Measurements from ENCODE around the gene AUTS2. TPM values are rescaled to one million over a fixed set of nuclear protein-coding genes. Genes with fewer than 3 reads are reported as not detected.
"Not testable (repeated sequence)": the region's sequence is repeated elsewhere in the genome, so short reads cannot be mapped to it uniquely, and the experiment has no call there.

The AUTS2 gene
- total RNA-seq, 1 donor from 2014 or later: 9.9 TPM

GRCh38 chr7:70356787-70357328, 758.6 kb downstream of the AUTS2 start:
- Histone ChIP-seq H3K4me3 (ENCODE audit: low read depth, low read length) (no peak overlapping the region), H3K36me3 (ENCODE audit: control insufficient read depth, insufficient read depth, low read length) (no peaks in the 10 kb centered on the region), H3K27me3 (ENCODE audit: control insufficient read depth, insufficient read depth, low read length) (no peaks in the 10 kb centered on the region)
- no peak for DNase-seq (ENCODE audit: low read depth)
- TF ChIP-seq, protein P1, sequence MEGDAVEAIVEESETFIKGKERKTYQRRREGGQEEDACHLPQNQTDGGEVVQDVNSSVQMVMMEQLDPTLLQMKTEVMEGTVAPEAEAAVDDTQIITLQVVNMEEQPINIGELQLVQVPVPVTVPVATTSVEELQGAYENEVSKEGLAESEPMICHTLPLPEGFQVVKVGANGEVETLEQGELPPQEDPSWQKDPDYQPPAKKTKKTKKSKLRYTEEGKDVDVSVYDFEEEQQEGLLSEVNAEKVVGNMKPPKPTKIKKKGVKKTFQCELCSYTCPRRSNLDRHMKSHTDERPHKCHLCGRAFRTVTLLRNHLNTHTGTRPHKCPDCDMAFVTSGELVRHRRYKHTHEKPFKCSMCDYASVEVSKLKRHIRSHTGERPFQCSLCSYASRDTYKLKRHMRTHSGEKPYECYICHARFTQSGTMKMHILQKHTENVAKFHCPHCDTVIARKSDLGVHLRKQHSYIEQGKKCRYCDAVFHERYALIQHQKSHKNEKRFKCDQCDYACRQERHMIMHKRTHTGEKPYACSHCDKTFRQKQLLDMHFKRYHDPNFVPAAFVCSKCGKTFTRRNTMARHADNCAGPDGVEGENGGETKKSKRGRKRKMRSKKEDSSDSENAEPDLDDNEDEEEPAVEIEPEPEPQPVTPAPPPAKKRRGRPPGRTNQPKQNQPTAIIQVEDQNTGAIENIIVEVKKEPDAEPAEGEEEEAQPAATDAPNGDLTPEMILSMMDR (IDR thresholded peaks at IDR 0.05; ENCODE audit: insufficient read depth, low read length, poor library complexity, severe bottlenecking): no peak

GRCh38 chr7:70360557-70360956, 762.3 kb downstream of the AUTS2 start:
- DNase-seq (ENCODE audit: low read depth): no peak
- H3K36me3 ChIP-seq (ENCODE audit: control insufficient read depth, insufficient read depth, low read length): no peaks in the 10 kb centered on the region
- TF ChIP-seq, protein P1 (IDR thresholded peaks at IDR 0.05; ENCODE audit: insufficient read depth, low read length, poor library complexity, severe bottlenecking): no peak
- H3K27me3 ChIP-seq (ENCODE audit: control insufficient read depth, insufficient read depth, low read length): no peaks in the 10 kb centered on the region
- H3K4me3 ChIP-seq (ENCODE audit: low read depth, low read length): no peak overlapping the region

DNA sequence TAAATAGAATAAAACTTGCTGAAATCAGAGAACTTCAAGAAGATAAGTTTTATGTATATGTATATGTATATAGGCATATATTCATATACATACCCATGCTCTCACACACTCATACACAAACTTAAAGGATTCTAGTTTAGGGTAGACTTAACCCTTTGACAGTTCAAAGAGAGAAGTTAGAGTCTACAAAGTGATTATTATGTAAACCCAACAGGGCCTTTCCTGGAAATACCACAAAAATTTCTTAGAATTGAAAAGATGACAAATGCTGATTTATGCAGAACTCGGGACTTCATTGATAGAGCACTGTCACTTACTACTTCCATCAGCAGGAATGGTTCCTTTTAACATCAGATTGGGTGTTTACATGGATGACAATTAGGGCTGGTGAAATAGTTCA, 763.5 kb downstream of the AUTS2 start:
- no peak overlapping the region for H3K4me3 ChIP-seq (ENCODE audit: low read depth, low read length)
- TF ChIP-seq, protein P1 (IDR thresholded peaks at IDR 0.05; ENCODE audit: insufficient read depth, low read length, poor library complexity, severe bottlenecking): no peak

DNA sequence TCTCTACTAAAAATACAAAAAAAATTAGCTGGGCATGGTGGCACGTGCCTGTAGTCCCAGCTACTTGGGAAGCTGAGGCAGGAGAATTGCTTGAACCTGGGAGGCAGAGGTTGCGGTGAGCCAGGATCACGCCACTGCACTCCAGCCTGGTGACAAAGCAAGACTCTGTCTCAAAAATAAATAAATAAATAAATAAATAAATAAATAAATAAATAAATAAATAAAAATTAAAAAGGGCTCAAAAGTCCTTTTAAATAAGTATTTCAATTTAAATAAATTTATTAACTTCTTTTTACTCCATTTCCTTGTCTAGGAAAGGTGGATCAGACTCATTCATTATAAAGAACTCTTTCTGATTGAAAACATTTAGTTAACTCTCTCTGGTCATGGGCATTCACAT, 766.1 kb downstream of the AUTS2 start:
- H3K27me3 ChIP-seq (ENCODE audit: control insufficient read depth, insufficient read depth, low read length); H3K4me3 ChIP-seq (ENCODE audit: low read depth, low read length); DNase-seq (ENCODE audit: low read depth); H3K36me3 ChIP-seq (ENCODE audit: control insufficient read depth, insufficient read depth, low read length): not testable (repeated sequence)

More for the DNA sequence above, 763.5 kb downstream of the AUTS2 start:
- Histone ChIP-seq H3K27me3 (ENCODE audit: control insufficient read depth, insufficient read depth, low read length) (no peaks in the 10 kb centered on the region), H3K36me3 (ENCODE audit: control insufficient read depth, insufficient read depth, low read length) (no peaks in the 10 kb centered on the region)
- no peak for DNase-seq (ENCODE audit: low read depth)

GRCh38 chr7:70371652-70372051, 773.4 kb downstream of the AUTS2 start:
- Histone ChIP-seq H3K27me3 (ENCODE audit: control insufficient read depth, insufficient read depth, low read length) (no peaks in the 10 kb centered on the region), H3K36me3 (ENCODE audit: control insufficient read depth, insufficient read depth, low read length) (no peaks in the 10 kb centered on the region), H3K4me3 (ENCODE audit: low read depth, low read length) (no peak overlapping the region)
- TF ChIP-seq, protein P1 (IDR thresholded peaks at IDR 0.05; ENCODE audit: insufficient read depth, low read length, poor library complexity, severe bottlenecking): no peak
- DNase-seq (ENCODE audit: low read depth): no peak

DNA sequence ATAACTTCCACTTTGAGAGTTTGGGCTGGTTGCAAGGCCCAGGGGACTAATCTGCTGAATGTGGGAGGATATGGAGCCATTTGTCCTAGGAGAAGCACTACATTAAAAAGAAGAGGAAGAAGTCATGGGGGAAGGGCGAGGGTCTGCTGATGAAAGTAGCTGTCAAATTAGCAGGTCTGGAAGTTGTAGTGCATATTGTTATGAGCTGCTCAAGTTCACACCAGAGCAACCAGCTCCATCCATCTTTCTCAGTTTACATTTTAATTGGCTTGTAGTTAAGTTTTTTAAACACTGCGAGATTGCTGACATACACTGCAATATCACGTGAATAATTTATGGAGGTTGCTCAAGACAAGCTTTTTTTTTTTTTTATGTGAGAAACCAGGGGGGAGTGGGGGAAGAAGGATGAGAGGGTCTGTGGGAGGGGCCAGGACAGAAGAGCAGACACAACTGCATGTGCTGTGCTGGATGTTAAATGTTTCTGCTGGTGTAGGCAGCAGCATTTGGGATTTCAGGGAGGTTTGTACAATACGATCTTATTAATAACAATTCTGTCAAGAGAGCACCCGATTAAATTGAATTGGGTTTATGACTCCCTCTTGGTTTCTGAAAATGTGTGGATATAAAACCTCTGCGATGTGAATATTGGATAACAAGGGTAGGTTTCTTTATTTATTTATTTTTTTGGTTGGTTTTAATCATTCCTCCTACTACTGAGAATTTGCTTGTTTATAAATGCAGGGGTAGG, 774.7 kb downstream of the AUTS2 start:
- TF ChIP-seq, protein P1 (IDR thresholded peaks at IDR 0.05; ENCODE audit: insufficient read depth, low read length, poor library complexity, severe bottlenecking): no peak
- Histone ChIP-seq H3K36me3 (ENCODE audit: control insufficient read depth, insufficient read depth, low read length) (no peaks in the 10 kb centered on the region), H3K4me3 (ENCODE audit: low read depth, low read length) (no peak overlapping the region), H3K27me3 (ENCODE audit: control insufficient read depth, insufficient read depth, low read length) (no peaks in the 10 kb centered on the region)
- no peak for DNase-seq (ENCODE audit: low read depth)

Measured in kidney epithelial cell (primary cell).